NCI-H524 (cell line): ENCODE results near the gene NDUFA6.
A peak's percentile ranks its signal among the peaks of the same experiment; 100 is the strongest.
"Not testable (repeated sequence)": the region's sequence is repeated elsewhere in the genome, so short reads cannot be mapped to it uniquely, and the experiment has no call there.

Experiments
- DNase-seq, 2 experiments: peaks; one replicate each; lab custom pipeline; 2025; lab: John Stamatoyannopoulos, UW

Gene NDUFA6

GRCh38 chr22:42112793-42113192, 22.2 kb upstream of the NDUFA6 start:
- peak in 1 of 2 experiments; percentile 42 for DNase-seq

- peak in 1 of 2 experiments; percentile 44 for DNase-seq
Measured at GRCh38 chr22:42111798-42112197, 21.2 kb upstream of the NDUFA6 start.

- DNase-seq = no peak
Measured at GRCh38 chr22:42108848-42109247, 18.3 kb upstream of the NDUFA6 start.

GRCh38 chr22:42104332-42104860, 13.8 kb upstream of the NDUFA6 start:
- DNase-seq = not testable (repeated sequence)

GRCh38 chr22:42101199-42101598, 10.6 kb upstream of the NDUFA6 start:
- no peak for DNase-seq

- no peak for DNase-seq
Measured at GRCh38 chr22:42091455-42091782, 847 bp upstream of the NDUFA6 start.

- no peak for DNase-seq
Measured at GRCh38 chr22:42086051-42086450, 4.5 kb downstream of the NDUFA6 start.

GRCh38 chr22:42084874-42085273, 5.7 kb downstream of the NDUFA6 start:
- no peak for DNase-seq

- no peak for DNase-seq
Measured at GRCh38 chr22:42083119-42083518, 7.5 kb downstream of the NDUFA6 start.

- peak in 1 of 2 experiments; percentile 22 for DNase-seq
Measured at GRCh38 chr22:42080287-42080686, 10.3 kb downstream of the NDUFA6 start.

- DNase-seq = peak; percentile 96 to 98
Measured at GRCh38 chr22:42079319-42080251, 11.0 kb downstream of the NDUFA6 start, which contains the start of gene SMDT1. Gene SMDT1 (plus strand): TSS chr22:42079700. CDS start chr22:42079769, 69 bp downstream.

GRCh38 chr22:42078469-42079318, 11.9 kb downstream of the NDUFA6 start:
- no peak for DNase-seq

GRCh38 chr22:42077486-42078125, 13.0 kb downstream of the NDUFA6 start:
- DNase-seq = no peak

- DNase-seq = no peak
Measured at GRCh38 chr22:42076764-42077485, 13.6 kb downstream of the NDUFA6 start.

- no peak for DNase-seq
Measured at GRCh38 chr22:42074846-42075676, 15.5 kb downstream of the NDUFA6 start.

GRCh38 chr22:42074132-42074811, 16.3 kb downstream of the NDUFA6 start, which contains the start of gene PHETA2:
Gene PHETA2 (plus strand): TSS chr22:42074248. CDS start chr22:42077294, 3,046 bp downstream.
- DNase-seq = no peak

GRCh38 chr22:42073621-42074041, 16.9 kb downstream of the NDUFA6 start:
- no peak for DNase-seq

GRCh38 chr22:42072606-42073330, 17.8 kb downstream of the NDUFA6 start:
- DNase-seq = no peak

GRCh38 chr22:42071508-42071907, 19.1 kb downstream of the NDUFA6 start:
- DNase-seq = not testable (repeated sequence)
